HCT116 (cell line): ENCODE results near the gene NLGN3. TPM values are rescaled to one million over a fixed set of nuclear protein-coding genes. Genes with fewer than 3 reads are reported as not detected.

ENCODE experiments used
- ATAC-seq: fragments of 200-7000 bp; cut with Tn5 transposase; 2 replicates; pipeline ENCODE4 v1.9.1; 2020; ENCODE audit warnings: mild to moderate bottlenecking, moderate library complexity
- BruUV-seq: library from RNA; stranded (reverse); fragments of 400-500 nt; replicated peaks from 2 replicates; lab custom pipeline; 2021; lab: Mats Ljungman, UMichigan
- CTCF ChIA-PET: fragments of 300-600 bp; sonication (Branson Sonifier 250); formaldehyde crosslinking; loops from one replicate; lab custom pipeline; 2021; ENCODE audit warnings: antibody characterized with exemption; lab: Charles Lee
- POLR2A ChIA-PET: fragments of 300-600, 350-600 bp; sonication (Branson Sonifier 250); formaldehyde crosslinking; loops from one replicate; lab custom pipeline; 2021; ENCODE audit warnings: antibody characterized with exemption; lab: Charles Lee
- RAD21 ChIA-PET, 2 experiments: fragments of 300-600 bp; sonication (Branson Sonifier 250); formaldehyde crosslinking; loops; one replicate each; lab custom pipeline; 2023; ENCODE audit warnings: low total read pairs in 2 of 2; ENCODE audit not compliant: uncharacterized antibody in 2 of 2, unreplicated experiment in 2 of 2, low non-redundant PET in 1 of 2; lab: Charles Lee
- DNase-seq: peaks from one replicate; pipeline ENCODE4 v3.0.0-alpha.2; 2010; ENCODE audit warnings: low read depth, low spot score
- H2AFZ ChIP-seq: fragments of 200-600 bp; shearing (Covaris generic), sonication (generic); 2 replicates; pipeline ENCODE4 v1.6.1; 2017; ENCODE audit warnings: low read depth, mixed run types, mixed read lengths, antibody characterized with exemption, low read length; ENCODE audit not compliant: poor library complexity, severe bottlenecking
- H3K27ac ChIP-seq: 2 replicates; pipeline ENCODE4 v1.5.1; 2012; ENCODE audit warnings: low read depth, low read length
- H3K27me3 ChIP-seq: fragments of 200-600 bp; sonication (generic); 2 replicates; pipeline ENCODE4 v1.6.1; 2016; ENCODE audit warnings: mixed run types, low read length, mixed read lengths; ENCODE audit not compliant: insufficient read depth
- H3K36me3 ChIP-seq, 2 experiments: fragments of 200-500 bp in 1 of 2; fragments of 200-600 bp in 1 of 2; sonication (Bioruptor generic) in 1 of 2; sonication (generic) in 1 of 2; 2 replicates each; pipeline versions ENCODE4 v1.5.1 to v1.6.1; 2014 to 2016; ENCODE audit warnings: low read length in 2 of 2, inconsistent platforms in 1 of 2, mixed read lengths in 1 of 2, mixed run types in 1 of 2; ENCODE audit not compliant: insufficient read depth in 2 of 2, control insufficient read depth in 1 of 2
- H3K4me1 ChIP-seq, 2 experiments: fragments of 200-600 bp in 1 of 2; sonication (generic) in 1 of 2; 2 replicates each; pipeline versions ENCODE4 v1.5.1 to v1.6.1; 2012 to 2017; ENCODE audit warnings: low read length in 2 of 2, inconsistent platforms in 1 of 2, mild to moderate bottlenecking in 1 of 2, mixed read lengths in 1 of 2, mixed run types in 1 of 2, moderate library complexity in 1 of 2; ENCODE audit not compliant: insufficient read depth in 2 of 2, control insufficient read depth in 1 of 2
- H3K4me2 ChIP-seq: fragments of 200-600 bp; sonication (generic); 2 replicates; pipeline ENCODE4 v1.6.1; 2017; ENCODE audit warnings: mixed run types, low read length, mixed read lengths
- H3K4me3 ChIP-seq, 2 experiments: fragments of 200-600 bp in 1 of 2; sonication (generic) in 1 of 2; replicated peaks in 1 of 2; 2 replicates each; pipeline ENCODE4 v1.5.1; 2011 to 2016; ENCODE audit warnings: low read length in 2 of 2, control low read depth in 1 of 2, low read depth in 1 of 2, mild to moderate bottlenecking in 1 of 2, mixed read lengths in 1 of 2, mixed run types in 1 of 2
- H3K79me2 ChIP-seq: fragments of 200-600 bp; sonication (generic); 2 replicates; pipeline ENCODE4 v1.6.1; 2017; ENCODE audit warnings: mild to moderate bottlenecking, mixed run types, low read length, moderate library complexity, mixed read lengths; ENCODE audit not compliant: insufficient read depth
- H3K9ac ChIP-seq: fragments of 200-600 bp; sonication (generic); 2 replicates; pipeline ENCODE4 v1.6.1; 2016; ENCODE audit warnings: low read length, mixed read lengths
- H3K9me2 ChIP-seq: fragments of 200-600 bp; sonication (generic), shearing (Covaris generic); 2 replicates; pipeline ENCODE4 v1.6.1; 2017; ENCODE audit warnings: mixed run types, mild to moderate bottlenecking, moderate library complexity; ENCODE audit not compliant: insufficient read depth
- H3K9me3 ChIP-seq, 2 experiments: fragments of 200-500 bp in 1 of 2; fragments of 200-600 bp in 1 of 2; sonication (Bioruptor generic) in 1 of 2; sonication (generic) in 1 of 2; 2 replicates each; pipeline ENCODE4 v1.6.1; 2014 to 2017; ENCODE audit warnings: low read length in 2 of 2, mixed read lengths in 2 of 2, inconsistent platforms in 1 of 2, low read depth in 1 of 2, mild to moderate bottlenecking in 1 of 2, mixed run types in 1 of 2, moderate library complexity in 1 of 2; ENCODE audit not compliant: control insufficient read depth in 1 of 2, insufficient read depth in 1 of 2
- H4K20me1 ChIP-seq: fragments of 200-600 bp; sonication (generic), shearing (Covaris generic); 2 replicates; pipeline ENCODE4 v1.6.1; 2017; ENCODE audit warnings: mixed run types, mild to moderate bottlenecking, moderate library complexity; ENCODE audit not compliant: insufficient read depth
- EZH2phosphoT487 ChIP-seq: fragments of 200-600 bp; IDR thresholded peaks from 2 replicates; pipeline ENCODE4 v1.6.1; 2018; ENCODE audit warnings: antibody characterized with exemption, borderline replicate concordance
- POLR2A ChIP-seq: IDR thresholded peaks from 2 replicates; pipeline ENCODE4 v1.7.0; 2011; ENCODE audit warnings: borderline replicate concordance; ENCODE audit not compliant: insufficient read depth, insufficient read length; ENCODE audit errors: extremely low read depth
- POLR2AphosphoS5 ChIP-seq: IDR thresholded peaks from 2 replicates; pipeline ENCODE4 v1.6.1; 2011; ENCODE audit warnings: mild to moderate bottlenecking, low read depth, low read length, moderate library complexity
- RAD21 ChIP-seq: IDR thresholded peaks from 2 replicates; pipeline ENCODE4 v1.6.1; 2012; ENCODE audit warnings: low read depth, mild to moderate bottlenecking
- SP1 ChIP-seq: IDR thresholded peaks from 2 replicates; pipeline ENCODE4 v1.6.1; 2012; ENCODE audit warnings: low read depth
- SRF ChIP-seq: IDR thresholded peaks from 2 replicates; pipeline ENCODE4 v1.6.1; 2012; ENCODE audit warnings: low read depth
- YY1 ChIP-seq: IDR thresholded peaks from 2 replicates; pipeline ENCODE4 v1.6.1; 2011; ENCODE audit warnings: low read length, low read depth, moderate library complexity, mild to moderate bottlenecking; ENCODE audit not compliant: insufficient replicate concordance; ENCODE audit errors: extremely low read depth
- ZFX ChIP-seq: fragments of 450-650 bp; IDR thresholded peaks from 2 replicates; pipeline ENCODE4 v1.6.1; 2017
- intact Hi-C: fragments of 100-400 bp; cut with micrococcal nuclease; formaldehyde crosslinking; loops from 2 replicates; pipeline ENCODE4 v1.10.0; 2022
- total RNA-seq: library from RNA; stranded (reverse); gene quantifications from one replicate; pipeline ENCODE4 v1.2.1, GENCODE V29; 2021; ENCODE audit not compliant: unreplicated experiment
- TF ChIP-seq, protein P1 (sequence below): IDR thresholded peaks from 2 replicates; pipeline ENCODE4 v1.6.1; 2012
- TF ChIP-seq, protein P2 (sequence below): IDR thresholded peaks from 2 replicates; pipeline ENCODE4 v1.6.1; 2011; ENCODE audit warnings: mild to moderate bottlenecking, low read length, moderate library complexity; ENCODE audit not compliant: insufficient replicate concordance; ENCODE audit errors: extremely low read depth
- TF ChIP-seq, protein P3 (sequence below), 3 experiments: fragments of 200-600 bp in 1 of 3; sonication (generic) in 1 of 3; IDR thresholded peaks in 2 of 3; conservative IDR thresholded peaks in 1 of 3; 2 replicates each; pipeline ENCODE4 v1.5.1; 2012 to 2017; ENCODE audit warnings: low read depth in 2 of 3, low read length in 2 of 3, antibody characterized with exemption in 1 of 3, borderline replicate concordance in 1 of 3, control low read depth in 1 of 3, mild to moderate bottlenecking in 1 of 3, mixed read lengths in 1 of 3, mixed run types in 1 of 3, moderate library complexity in 1 of 3; ENCODE audit not compliant: insufficient read depth in 1 of 3

NLGN3 gene
- total RNA-seq, 1 experiment from 2014 or later: 1.4 TPM

DNA sequence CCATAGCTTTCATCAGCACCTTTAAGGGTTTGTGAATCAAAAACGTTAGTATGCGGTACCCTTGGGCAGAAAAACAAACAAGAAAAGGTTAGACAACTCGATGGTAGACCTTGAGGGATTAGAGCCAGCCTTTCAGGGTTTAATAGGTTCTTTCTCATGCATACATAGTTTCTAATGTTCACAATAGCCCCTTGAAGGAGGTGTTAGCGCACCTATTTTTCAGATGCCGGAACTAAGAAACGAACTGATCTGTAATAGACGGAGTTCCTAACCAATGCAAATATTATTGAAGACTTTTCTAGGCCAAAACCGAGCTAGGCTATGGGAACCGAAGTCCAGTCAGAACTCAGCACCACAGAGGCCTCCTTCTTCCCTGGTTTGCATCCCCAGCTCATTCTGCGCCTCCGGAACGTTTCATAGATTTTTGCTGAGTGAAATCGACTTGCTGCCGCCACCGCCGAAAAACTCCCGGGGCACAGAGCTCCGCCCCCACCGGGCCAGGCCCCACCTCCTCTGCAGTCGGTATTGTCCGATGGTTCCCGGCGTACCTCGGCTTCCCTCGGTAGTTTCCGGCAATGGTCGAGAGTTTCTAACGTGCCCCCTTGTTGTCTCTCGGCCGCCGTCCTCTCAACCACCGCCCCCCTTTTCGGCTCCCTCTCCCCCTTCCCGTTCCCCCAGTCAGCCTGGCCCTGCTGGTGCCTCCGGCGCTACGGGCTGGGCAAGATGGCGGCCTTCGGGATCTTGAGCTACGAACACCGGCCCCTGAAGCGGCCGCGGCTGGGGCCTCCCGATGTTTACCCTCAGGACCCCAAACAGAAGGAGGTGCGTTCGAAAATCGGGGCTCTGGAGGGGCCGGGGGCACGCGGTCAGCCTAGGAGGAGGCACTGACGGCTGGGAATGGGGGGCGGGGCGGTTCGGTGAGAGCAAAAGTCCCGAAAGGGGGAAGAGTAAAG, 26.3 kb upstream of the NLGN3 start, which contains the start of gene MED12:
Gene MED12 (plus strand): TSS at position 565 of the 953 bp plus-strand sequence. CDS start 159 bp downstream, at position 724.
- Histone ChIP-seq H4K20me1 (no peaks in the 10 kb centered on the region), H3K4me2 (peak within 1 kb of the TSS; percentile 82), H3K9me2 (no peaks in the 10 kb centered on the region), H3K9ac (peak within 1 kb of the TSS; percentile 78), H3K79me2 (no peaks in the 10 kb centered on the region), H3K36me3 (no peaks in the 10 kb centered on the region; a peak in 1 of 4 replicates), H3K27me3 (no peaks in the 10 kb centered on the region), H3K4me1 (peaks cover 0 to 5% of the 10 kb centered on the region in 2 experiments; a peak in 1 of 4 replicates), H3K4me3 (peak within 1 kb of the TSS; percentile 64 to 66), H3K27ac (peak within 1 kb of the TSS; percentile 52; the same call in 1 of the 2 replicates), H2AFZ (peak within 1 kb of the TSS; percentile 91), H3K9me3 (no peaks in the 10 kb centered on the region)
- TF ChIP-seq POLR2AphosphoS5 (peak; percentile 82), POLR2A (peak; percentile 43), RAD21 (no peak), YY1 (peak; percentile 77)
- DNase-seq (no peak), ATAC-seq (peak; percentile 99)
- ChIA-PET POLR2A (interaction anchor here (0.7 kb wide), 1 partner anchor 63 kb away, joined by 3 read pairs; no protein-coding TSS in a partner anchor), CTCF (interaction anchor here (1.3 kb wide), 1 partner anchor 11 kb away, joined by 3 read pairs; no protein-coding TSS in a partner anchor), RAD21 (no interaction called here)
- TSS peak; percentile 85 for BruUV-seq
- intact Hi-C loops: no loop called here

DNA sequence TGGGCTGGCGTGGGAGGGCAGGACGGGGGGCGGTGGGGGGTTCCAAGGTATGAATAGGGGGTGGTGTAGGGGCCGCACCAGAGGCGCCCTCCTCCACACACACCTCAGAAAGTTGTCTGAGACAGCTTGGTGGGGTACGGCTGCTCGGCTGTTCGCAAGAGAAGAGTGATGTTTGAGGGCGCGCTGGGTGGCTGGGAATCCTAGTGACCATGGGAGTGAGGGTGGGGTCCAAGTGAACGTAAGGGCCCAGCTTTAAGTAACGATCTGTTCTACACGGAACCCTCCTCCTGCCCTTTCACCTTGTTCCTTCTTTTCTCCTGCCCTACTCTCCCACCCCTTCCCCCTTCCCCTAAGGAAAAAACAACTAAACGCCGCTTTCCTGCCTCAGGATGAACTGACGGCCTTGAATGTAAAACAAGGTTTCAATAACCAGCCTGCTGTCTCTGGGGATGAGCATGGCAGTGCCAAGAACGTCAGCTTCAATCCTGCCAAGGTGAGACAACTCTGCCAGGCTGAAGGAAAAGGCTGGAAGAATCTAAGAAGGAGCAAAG, 25.6 kb upstream of the NLGN3 start:
- Histone ChIP-seq H3K9me2 (no peaks in the 10 kb centered on the region), H3K4me2 (peak overlapping the region; percentile 82), H2AFZ (no peak overlapping the region), H3K4me1 (peaks cover 0 to 5% of the 10 kb centered on the region in 2 experiments; a peak in 1 of 4 replicates), H3K79me2 (no peaks in the 10 kb centered on the region), H3K9me3 (no peaks in the 10 kb centered on the region), H3K9ac (peak overlapping the region; percentile 78), H4K20me1 (no peaks in the 10 kb centered on the region), H3K36me3 (no peaks in the 10 kb centered on the region; a peak in 1 of 4 replicates), H3K4me3 (peak overlapping the region; percentile 64 to 66), H3K27me3 (no peaks in the 10 kb centered on the region), H3K27ac (no peak overlapping the region)
- CTCF ChIA-PET: interaction anchor here (1.3 kb wide), 1 partner anchor 10 kb away, joined by 3 read pairs; no protein-coding TSS in a partner anchor
- POLR2A ChIA-PET: interaction anchor here (0.7 kb wide), 1 partner anchor 63 kb away, joined by 3 read pairs; no protein-coding TSS in a partner anchor
- RAD21 ChIA-PET: no interaction called here
- peak; percentile 37 for ATAC-seq
- DNase-seq: no peak
- BruUV-seq: no TSS peak
- TF ChIP-seq EZH2phosphoT487 (no peak), POLR2AphosphoS5 (no peak), YY1 (no peak), POLR2A (no peak), SP1 (no peak), ZFX (no peak), RAD21 (no peak), SRF (no peak)
- TF ChIP-seq, protein P1, sequence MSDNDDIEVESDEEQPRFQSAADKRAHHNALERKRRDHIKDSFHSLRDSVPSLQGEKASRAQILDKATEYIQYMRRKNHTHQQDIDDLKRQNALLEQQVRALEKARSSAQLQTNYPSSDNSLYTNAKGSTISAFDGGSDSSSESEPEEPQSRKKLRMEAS: no peak
- TF ChIP-seq, protein P2, sequence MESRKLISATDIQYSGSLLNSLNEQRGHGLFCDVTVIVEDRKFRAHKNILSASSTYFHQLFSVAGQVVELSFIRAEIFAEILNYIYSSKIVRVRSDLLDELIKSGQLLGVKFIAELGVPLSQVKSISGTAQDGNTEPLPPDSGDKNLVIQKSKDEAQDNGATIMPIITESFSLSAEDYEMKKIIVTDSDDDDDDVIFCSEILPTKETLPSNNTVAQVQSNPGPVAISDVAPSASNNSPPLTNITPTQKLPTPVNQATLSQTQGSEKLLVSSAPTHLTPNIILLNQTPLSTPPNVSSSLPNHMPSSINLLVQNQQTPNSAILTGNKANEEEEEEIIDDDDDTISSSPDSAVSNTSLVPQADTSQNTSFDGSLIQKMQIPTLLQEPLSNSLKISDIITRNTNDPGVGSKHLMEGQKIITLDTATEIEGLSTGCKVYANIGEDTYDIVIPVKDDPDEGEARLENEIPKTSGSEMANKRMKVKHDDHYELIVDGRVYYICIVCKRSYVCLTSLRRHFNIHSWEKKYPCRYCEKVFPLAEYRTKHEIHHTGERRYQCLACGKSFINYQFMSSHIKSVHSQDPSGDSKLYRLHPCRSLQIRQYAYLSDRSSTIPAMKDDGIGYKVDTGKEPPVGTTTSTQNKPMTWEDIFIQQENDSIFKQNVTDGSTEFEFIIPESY: no peak
- TF ChIP-seq, protein P3, sequence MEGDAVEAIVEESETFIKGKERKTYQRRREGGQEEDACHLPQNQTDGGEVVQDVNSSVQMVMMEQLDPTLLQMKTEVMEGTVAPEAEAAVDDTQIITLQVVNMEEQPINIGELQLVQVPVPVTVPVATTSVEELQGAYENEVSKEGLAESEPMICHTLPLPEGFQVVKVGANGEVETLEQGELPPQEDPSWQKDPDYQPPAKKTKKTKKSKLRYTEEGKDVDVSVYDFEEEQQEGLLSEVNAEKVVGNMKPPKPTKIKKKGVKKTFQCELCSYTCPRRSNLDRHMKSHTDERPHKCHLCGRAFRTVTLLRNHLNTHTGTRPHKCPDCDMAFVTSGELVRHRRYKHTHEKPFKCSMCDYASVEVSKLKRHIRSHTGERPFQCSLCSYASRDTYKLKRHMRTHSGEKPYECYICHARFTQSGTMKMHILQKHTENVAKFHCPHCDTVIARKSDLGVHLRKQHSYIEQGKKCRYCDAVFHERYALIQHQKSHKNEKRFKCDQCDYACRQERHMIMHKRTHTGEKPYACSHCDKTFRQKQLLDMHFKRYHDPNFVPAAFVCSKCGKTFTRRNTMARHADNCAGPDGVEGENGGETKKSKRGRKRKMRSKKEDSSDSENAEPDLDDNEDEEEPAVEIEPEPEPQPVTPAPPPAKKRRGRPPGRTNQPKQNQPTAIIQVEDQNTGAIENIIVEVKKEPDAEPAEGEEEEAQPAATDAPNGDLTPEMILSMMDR (IDR thresholded peaks at IDR 0.05 in 2 of 3, conservative IDR thresholded peaks at IDR 0.05 in 1 of 3; ENCODE audit: borderline replicate concordance in 1 of 3, insufficient read depth in 1 of 3, low read depth in 2 of 3, low read length in 2 of 3): no peak
- intact Hi-C loops: no loop called here
